Heart left ventricle (tissue), 16 donors: ENCODE data around the gene KANTR. TPM values are rescaled to one million over a fixed set of nuclear protein-coding genes. Genes with fewer than 3 reads are reported as not detected.
A peak's percentile ranks its signal among the peaks of the same experiment; 100 is the strongest.

Experiments
- ATAC-seq, 4 donors: fragments of 200-7000 bp; cut with Tn5 transposase; one replicate each; pipeline ENCODE4 v1.9.1; 2020 to 2022; ENCODE audit warnings: moderate library complexity in 4 of 4, mild to moderate bottlenecking in 3 of 4, moderate number of reproducible peaks in 1 of 4
- DNase-seq, 5 donors: peaks; one replicate each; pipeline ENCODE4 v3.0.0-alpha.2; 2020
- H3K27ac ChIP-seq, 12 donors: fragments of 200-600 bp; sonication (generic) in 4 of 12; one replicate each; pipeline versions ENCODE4 v1.5.0 to v1.8.0; 2016 to 2022; ENCODE audit warnings: mild to moderate bottlenecking in 2 of 12
- H3K27me3 ChIP-seq, 9 donors: fragments of 200-600 bp; sonication (generic) in 2 of 9; one replicate each; pipeline versions ENCODE4 v1.5.1 to v1.8.0; 2016 to 2022; ENCODE audit warnings: mild to moderate bottlenecking in 3 of 9
- H3K36me3 ChIP-seq, 9 donors: fragments of 200-600 bp; sonication (generic) in 2 of 9; one replicate each; pipeline versions ENCODE4 v1.5.0 to v1.8.0; 2018 to 2022; ENCODE audit warnings: mild to moderate bottlenecking in 2 of 9
- H3K4me1 ChIP-seq, 12 donors: fragments of 200-600 bp; sonication (generic) in 4 of 12; one replicate each; pipeline versions ENCODE4 v1.5.0 to v1.8.0; 2016 to 2022; ENCODE audit warnings: mild to moderate bottlenecking in 3 of 12
- H3K4me3 ChIP-seq, 12 donors: fragments of 200-600 bp; sonication (generic) in 4 of 12; one replicate each; pipeline versions ENCODE4 v1.5.0 to v1.8.0; 2017 to 2022; ENCODE audit warnings: mild to moderate bottlenecking in 9 of 12, moderate library complexity in 4 of 12
- H3K9me3 ChIP-seq, 12 donors: fragments of 200-600 bp; sonication (generic) in 4 of 12; one replicate each; pipeline versions ENCODE4 v1.5.0 to v1.8.0; 2016 to 2022; ENCODE audit warnings: mild to moderate bottlenecking in 1 of 12
- CTCF ChIP-seq, 12 donors: fragments of 200-600 bp; sonication (generic) in 4 of 12; IDR thresholded peaks; one replicate each; pipeline versions ENCODE4 v1.5.0 to v1.8.0; 2018 to 2022; ENCODE audit warnings: antibody characterized with exemption in 12 of 12, mild to moderate bottlenecking in 5 of 12
- POLR2A ChIP-seq, 2 donors: fragments of 450-650 bp; IDR thresholded peaks; one replicate each; pipeline ENCODE4 v1.6.1; 2017; ENCODE audit warnings: antibody characterized with exemption in 2 of 2, mild to moderate bottlenecking in 2 of 2, moderate library complexity in 2 of 2
- WGBS, 4 donors: extraction: QIAGEN DNeasy Blood & Tissue Kit in 2 of 4; methylation state at CpG; one replicate each; pipeline versions ENCODE4 v1.1.5 to v1.1.7; 2013 to 2018; 5-methylcytosine and 5-hydroxymethylcytosine counted together
- intact Hi-C, 10 donors: fragments of 100-400 bp; cut with DNase I; formaldehyde crosslinking; loops; one replicate each; pipeline versions ENCODE4 v1.11.1 to v1.14.2; 2022
- polyA plus RNA-seq, 2 donors: library from polyadenylated mRNA; stranded (reverse); fragments of 200-250 nt; gene quantifications; one replicate each; pipeline ENCODE4 v1.2.3, GENCODE V29; 2013
- total RNA-seq, 9 donors: library from RNA; depleted of rRNA in 2 of 9; stranded (reverse); fragments of >200 nt in 2 of 9; fragmentation: NEBNext Ultra II Directional in 3 of 9; extraction: Animal tissue kit (Norgen Biotek cat#: 25700) in 3 of 9; gene quantifications; one replicate each; pipeline versions ENCODE4 v1.1.0 to v1.2.4, GENCODE V29; 2016 to 2023
- donor health status: ischemic (EF 13 %, LVEDD 7.1; RV severe dilation, severe dysfunction).
- donor health status: healthy with polysubstance abuse.
- donor health status: DM: no; HTN: yes; CAD: no.
- donor health status: DM: no; HTN: no; CAD: no.
- donor health status: ischemic (EF 25% LVEDD 6.9; RV normal size, moderate dysfunction).
- donor health status: ischemic (EF 25% LVEDD 5.7; RV mildly dilated, moderate dysfunction).
- donor health status: healthy.
- donor health status: DM: yes; HTN: yes; CAD: no.
- donor health status: ischemic (EF 35%, LVEDD 5.7; RV mildly dilated, moderate dysfunction).
- donor health status: nonischemic (EF 11% LVEDD 7.7; RV severe dilation, severe dysfunction).
- donor health status: DM: yes; HTN: yes; CAD: no.
- donor health status: PGD.
- donor health status: ischemic (EF 29% LVEDD 5.4; RV normal size, mild dysfunction).
- donor health status: nonischemic (EF 23%, LVEDD 6.1; RV moderate dilation, normal function).

KANTR gene
- total and polyA plus RNA-seq, 11 donors, result 2.5 to 9.2 (median 6.0) TPM

- WGBS, 4 donors, result 19 to 50% (median 36%) methylated on average over 47 to 51 of the region's 51 CpGs
- peak; percentile 76 to 88 (median 86) for DNase-seq
- H3K27me3 ChIP-seq, result peaks cover 0 to 7% (median 0%) of the 10 kb centered on the region in 9 donors
- peaks cover 0 to 29% (median 8%) of the 10 kb centered on the region in 12 donors for H3K4me1 ChIP-seq
- intact Hi-C loops, result loop anchor here in 1 of 10 donors (10.0 kb wide), 1 partner anchor 136 kb away; the partner anchor contains the start of gene KDM5C
- peak in 1 of 2 donors; percentile 41 for TF ChIP-seq POLR2A (IDR thresholded peaks at IDR 0.05)
- TF ChIP-seq CTCF (IDR thresholded peaks at IDR 0.05), result no peak
- H3K27ac ChIP-seq, result peak overlapping the region; percentile 70 to 94 (median 85)
- ATAC-seq, result peak; percentile 83 to 93 (median 84)
- H3K9me3 ChIP-seq, result no peaks in the 10 kb centered on the region
- H3K36me3 ChIP-seq, result peaks cover 0 to 28% (median 7%) of the 10 kb centered on the region in 9 donors
- H3K4me3 ChIP-seq, result peak overlapping the region in 11 of 12 donors; percentile 20 to 63 (median 50)
Observed at GRCh38 chrX:53088136-53088974, 5.6 kb upstream of the KANTR start.

GRCh38 chrX:53089224-53089842 is 4.6 kb upstream of the KANTR start:
- intact Hi-C loops, result loop anchor here in 1 of 10 donors (10.0 kb wide), 1 partner anchor 135 kb away; the partner anchor contains the start of gene KDM5C
- DNase-seq, result peak in 4 of 5 donors; percentile 35 to 51 (median 46)
- peaks cover 0 to 22% (median 2%) of the 10 kb centered on the region in 12 donors for H3K4me1 ChIP-seq

GRCh38 chrX:53089925-53090324 is 4.0 kb upstream of the KANTR start:
- Histone ChIP-seq H3K36me3 (peaks cover 0 to 19% (median 5%) of the 10 kb centered on the region in 9 donors), H3K4me3 (no peak overlapping the region), H3K27me3 (peaks cover 0 to 12% (median 0%) of the 10 kb centered on the region in 9 donors), H3K4me1 (peaks cover 0 to 25% (median 5%) of the 10 kb centered on the region in 12 donors), H3K9me3 (peaks cover 0 to 3% (median 0%) of the 10 kb centered on the region in 12 donors), H3K27ac (no peak overlapping the region)
- WGBS, 4 donors, result 57 to 77% (median 72%) methylated on average over 2 of the region's 2 CpGs
- ATAC-seq (no peak), DNase-seq (no peak)
- intact Hi-C loops, result loop anchor here in 3 of 10 donors (1.0 to 10.0 kb wide), 3 partner anchors 19 to 135 kb away; partner anchors contain the start of gene KDM5C (in 1 of the 3)
- TF ChIP-seq CTCF (IDR thresholded peaks at IDR 0.05) (no peak), POLR2A (IDR thresholded peaks at IDR 0.05) (no peak)

More at GRCh38 chrX:53089224-53089842, 4.6 kb upstream of the KANTR start:
- WGBS, 4 donors, result 9 to 21% (median 13%) methylated on average over 11 of the region's 11 CpGs
- Histone ChIP-seq H3K36me3 (peaks cover 0 to 23% (median 7%) of the 10 kb centered on the region in 9 donors), H3K9me3 (peaks cover 0 to 3% (median 0%) of the 10 kb centered on the region in 12 donors), H3K27ac (peak overlapping the region; percentile 70 to 94 (median 85)), H3K4me3 (peak overlapping the region in 11 of 12 donors; percentile 20 to 63 (median 50)), H3K27me3 (peaks cover 0 to 12% (median 0%) of the 10 kb centered on the region in 9 donors)
- ATAC-seq, result peak in 1 of 4 donors; percentile 19
- TF ChIP-seq CTCF (IDR thresholded peaks at IDR 0.05) (peak; percentile 61 to 81 (median 73)), POLR2A (IDR thresholded peaks at IDR 0.05) (no peak)
